GM12801 (cell line): ENCODE measurements around the gene OTOP2.

ENCODE experiments used
- TF ChIP-seq, protein P1 (sequence below): IDR thresholded peaks from one replicate; pipeline ENCODE4 v1.5.1; 2011; ENCODE audit warnings: control low read depth; ENCODE audit not compliant: insufficient read length; ENCODE audit errors: extremely low read depth

Gene OTOP2

DNA sequence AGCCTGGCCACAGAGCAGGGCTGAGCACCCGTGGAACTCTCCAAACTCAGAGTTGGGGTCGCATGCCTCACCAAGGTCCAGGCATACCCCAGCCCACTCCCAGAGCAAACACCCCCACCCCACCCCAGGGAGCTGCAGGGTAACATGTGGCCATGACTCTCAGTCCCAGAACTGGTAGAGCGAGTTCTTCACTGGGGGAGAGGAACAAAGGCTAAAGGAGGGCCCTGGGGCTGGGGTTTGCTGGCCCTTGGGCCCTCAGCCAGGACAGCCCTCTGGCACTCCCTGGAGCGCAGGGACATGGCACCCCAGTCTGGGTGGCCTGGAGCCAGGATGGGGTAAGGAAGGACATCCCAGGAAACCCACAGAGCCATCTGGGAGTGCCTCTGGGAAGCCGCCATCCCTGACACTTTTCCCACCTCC, 44.3 kb downstream of the OTOP2 start:
- TF ChIP-seq, protein P1, sequence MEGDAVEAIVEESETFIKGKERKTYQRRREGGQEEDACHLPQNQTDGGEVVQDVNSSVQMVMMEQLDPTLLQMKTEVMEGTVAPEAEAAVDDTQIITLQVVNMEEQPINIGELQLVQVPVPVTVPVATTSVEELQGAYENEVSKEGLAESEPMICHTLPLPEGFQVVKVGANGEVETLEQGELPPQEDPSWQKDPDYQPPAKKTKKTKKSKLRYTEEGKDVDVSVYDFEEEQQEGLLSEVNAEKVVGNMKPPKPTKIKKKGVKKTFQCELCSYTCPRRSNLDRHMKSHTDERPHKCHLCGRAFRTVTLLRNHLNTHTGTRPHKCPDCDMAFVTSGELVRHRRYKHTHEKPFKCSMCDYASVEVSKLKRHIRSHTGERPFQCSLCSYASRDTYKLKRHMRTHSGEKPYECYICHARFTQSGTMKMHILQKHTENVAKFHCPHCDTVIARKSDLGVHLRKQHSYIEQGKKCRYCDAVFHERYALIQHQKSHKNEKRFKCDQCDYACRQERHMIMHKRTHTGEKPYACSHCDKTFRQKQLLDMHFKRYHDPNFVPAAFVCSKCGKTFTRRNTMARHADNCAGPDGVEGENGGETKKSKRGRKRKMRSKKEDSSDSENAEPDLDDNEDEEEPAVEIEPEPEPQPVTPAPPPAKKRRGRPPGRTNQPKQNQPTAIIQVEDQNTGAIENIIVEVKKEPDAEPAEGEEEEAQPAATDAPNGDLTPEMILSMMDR, result no peak

DNA sequence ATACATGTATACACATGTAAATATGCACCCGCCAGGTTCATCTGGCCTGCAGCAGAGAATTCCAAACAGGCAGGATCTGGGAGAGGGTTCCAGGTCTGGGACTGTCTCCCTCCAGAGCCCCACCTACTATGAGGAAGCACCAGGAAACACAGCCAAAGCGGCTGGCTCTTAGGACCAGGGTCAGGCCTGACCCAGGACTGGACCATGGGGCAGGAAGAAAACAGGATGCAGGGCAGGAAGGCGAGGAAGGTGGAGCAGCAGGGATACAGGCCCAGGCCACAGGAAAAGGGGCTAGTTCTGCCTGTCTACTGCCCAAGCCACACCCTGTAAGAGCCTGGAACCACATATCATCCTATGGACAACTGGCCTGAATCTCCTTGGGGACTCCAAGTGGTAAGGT, 46.3 kb downstream of the OTOP2 start:
- TF ChIP-seq, protein P1, result no peak

DNA sequence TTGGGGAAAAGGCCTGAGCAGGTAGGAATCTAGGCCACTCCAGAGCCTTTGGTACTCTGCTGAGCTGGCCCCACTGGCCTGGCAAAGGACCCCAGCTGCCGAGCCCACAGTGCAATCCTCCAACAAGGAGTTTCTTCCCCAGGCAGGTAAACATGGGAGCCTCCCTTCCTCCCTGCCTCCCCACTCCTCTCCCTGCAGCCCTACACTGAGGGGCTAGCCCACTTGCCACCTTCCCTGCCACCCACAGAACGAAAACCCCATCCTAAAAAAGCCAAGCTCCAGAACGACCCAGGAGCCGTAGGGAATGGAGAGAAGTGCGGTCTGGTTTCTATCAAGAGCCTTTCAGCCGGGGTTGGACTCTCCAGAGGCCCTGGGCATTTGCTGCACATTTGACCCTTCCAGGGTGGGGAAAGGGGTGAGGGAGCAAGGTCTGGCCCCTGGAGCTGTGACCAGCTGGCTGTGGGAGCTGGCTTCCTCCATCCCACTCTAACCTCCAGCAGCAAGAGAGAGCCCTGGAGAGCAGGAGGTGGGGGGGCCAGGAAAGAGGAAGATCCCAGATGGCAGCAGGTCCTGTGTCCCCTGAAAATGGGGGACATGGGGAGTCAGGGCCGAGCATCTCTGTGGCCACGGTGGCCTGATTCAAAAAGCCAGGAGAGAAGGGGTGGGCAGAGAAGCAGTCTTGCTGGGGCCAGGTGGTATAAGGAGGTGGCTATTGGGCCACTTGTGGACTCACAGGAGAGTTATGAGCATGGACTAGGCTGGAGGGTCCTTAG, 47.2 kb downstream of the OTOP2 start:
- TF ChIP-seq, protein P1, result no peak

DNA sequence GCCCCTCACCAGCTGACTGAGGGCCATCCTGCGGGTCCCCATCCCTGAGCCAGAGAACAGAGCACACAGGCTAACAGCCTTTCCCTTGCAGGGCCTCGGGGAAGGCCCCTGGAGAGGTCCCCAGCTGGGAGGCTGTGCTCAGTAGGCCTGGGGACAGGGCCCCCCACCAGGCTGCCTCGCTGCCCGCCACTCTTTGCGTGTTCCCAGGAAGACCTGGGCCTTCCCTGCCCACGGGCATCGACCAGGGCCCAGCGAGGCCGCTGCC, 47.7 kb downstream of the OTOP2 start:
- TF ChIP-seq, protein P1, result no peak

DNA sequence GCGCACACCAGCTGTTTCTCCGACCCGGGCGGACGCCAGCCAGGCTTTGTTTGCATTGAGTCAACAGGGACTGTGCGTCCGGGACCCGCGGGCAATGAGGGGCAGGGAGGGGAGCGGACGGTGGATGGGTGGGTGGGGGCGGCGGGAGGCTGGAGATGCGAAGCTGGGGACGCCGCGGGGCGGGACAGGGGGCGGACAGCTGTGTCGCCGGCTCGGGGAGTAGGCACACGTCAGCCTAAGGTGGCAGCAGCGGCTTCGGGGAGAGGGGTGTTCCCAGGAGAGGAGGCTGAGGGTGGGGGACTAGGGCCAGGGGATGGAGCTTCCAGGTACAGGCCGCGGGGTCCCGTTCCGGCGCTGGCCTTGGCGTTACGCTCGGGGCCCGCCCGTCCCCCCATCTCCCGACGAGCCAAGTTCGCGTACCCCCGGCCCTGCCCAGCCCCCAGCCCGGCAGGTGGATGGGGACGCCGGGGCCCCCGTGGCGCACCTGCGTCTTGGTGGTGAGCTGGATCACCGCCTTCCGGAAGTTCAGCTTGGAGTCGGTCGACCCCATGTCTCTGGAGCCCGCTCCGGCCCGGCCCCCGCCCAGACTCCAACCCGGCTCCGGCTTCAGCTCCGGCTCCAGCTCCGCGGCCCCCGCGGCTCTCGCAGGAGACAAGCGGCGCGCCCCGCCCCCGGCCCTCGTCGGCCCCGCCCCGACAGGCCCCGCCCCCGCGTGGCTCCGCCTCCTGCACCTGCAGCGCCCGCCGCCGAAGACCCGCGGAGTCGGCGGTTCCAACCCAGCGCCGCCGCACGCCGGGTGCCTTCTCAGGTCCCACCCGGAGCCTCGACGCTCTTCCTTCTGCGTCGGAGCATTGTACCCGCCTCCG, 48.3 kb downstream of the OTOP2 start, which contains the start of gene HID1:
HID1 (minus strand) TSS at position 653 of the 866 bp plus-strand sequence; CDS start at position 550, 103 bp downstream.
- TF ChIP-seq, protein P1, result no peak

DNA sequence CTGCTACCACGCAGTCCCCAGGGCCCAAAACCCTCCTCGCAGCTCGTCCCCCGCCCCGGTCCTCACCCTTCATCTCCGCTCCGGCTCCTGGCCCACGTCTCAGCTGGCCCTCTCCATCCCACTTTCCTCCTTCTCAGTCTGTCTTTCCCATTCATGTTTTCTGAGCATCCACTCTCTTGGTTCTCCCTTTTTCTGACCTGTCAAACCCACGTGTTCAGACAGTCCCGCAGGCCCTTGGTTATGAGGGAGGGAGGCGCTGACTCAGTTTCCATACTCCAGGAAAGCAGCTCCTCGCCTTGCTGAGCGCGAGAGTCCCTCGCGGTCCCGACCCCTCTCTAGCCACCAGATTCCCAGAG, 48.9 kb downstream of the OTOP2 start:
- TF ChIP-seq, protein P1, result no peak

DNA sequence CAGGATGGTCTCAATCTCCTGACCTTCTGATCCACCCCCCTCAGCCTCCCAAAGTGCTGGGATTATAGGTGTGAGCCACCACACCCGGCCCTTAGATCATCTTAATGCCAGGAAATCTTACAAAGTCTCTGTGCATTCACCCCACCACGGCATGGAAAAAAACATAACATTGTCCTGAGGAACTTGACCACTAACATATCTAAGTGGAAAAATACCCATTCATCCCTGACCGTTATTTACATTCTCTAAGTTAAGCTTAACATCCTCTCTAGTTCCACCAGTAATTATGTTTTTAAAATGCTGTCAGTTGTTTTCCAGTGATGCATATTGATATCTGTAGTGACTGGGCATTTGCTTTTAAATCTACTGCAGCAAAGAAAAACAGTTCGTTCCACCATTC, 51.9 kb downstream of the OTOP2 start:
- TF ChIP-seq, protein P1, result no peak
